ENCODE data around the gene ZFHX3.

DNA sequence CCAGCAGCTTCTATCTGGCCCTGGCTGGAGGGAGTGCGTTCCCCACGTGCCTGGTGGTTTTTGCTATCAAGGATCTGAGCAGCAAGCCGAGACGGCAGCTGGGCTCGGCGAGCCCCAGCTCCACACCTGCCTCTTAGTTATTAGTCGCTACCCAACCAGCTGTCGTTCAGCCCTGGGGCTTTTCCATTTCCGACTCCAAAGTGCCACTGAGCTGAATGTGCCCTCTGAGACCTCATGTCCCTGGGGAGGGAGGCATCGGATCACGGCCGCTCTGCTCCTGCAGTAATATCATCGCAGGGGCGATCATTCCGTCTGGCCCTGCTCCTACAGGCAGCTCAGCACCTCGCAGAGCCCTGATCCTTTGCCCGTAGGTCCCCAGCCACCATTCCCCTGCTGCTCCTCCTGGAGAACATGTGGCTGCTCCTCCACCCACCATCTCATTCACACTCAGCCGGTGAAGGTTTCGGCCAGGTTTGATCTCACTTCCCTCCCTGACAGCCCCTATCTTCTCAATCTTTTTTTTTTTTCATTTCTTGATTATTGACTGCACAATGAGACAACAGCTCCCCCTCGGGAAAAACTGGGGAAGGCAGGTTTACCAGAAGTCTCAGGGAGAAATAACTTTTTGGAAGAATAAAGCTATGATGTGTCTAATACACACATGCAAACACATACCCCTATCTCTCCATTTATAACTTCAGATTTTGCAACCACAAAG, 86.7 kb downstream of the ZFHX3 start:
- TF ChIP-seq EZH2 (IDR thresholded peaks at IDR 0.05; ENCODE audit: insufficient read depth, poor library complexity, severe bottlenecking) (no peak), EZH2phosphoT487 (IDR thresholded peaks at IDR 0.05; ENCODE audit: insufficient read depth, low read depth) (no peak)

Measured in GM23248 (cell line).